ENCODE measurements around the gene PPP6R1. TPM values are rescaled to one million over a fixed set of nuclear protein-coding genes. Genes with fewer than 3 reads are reported as not detected.

PPP6R1 gene
- total and polyA plus RNA-seq, 2 donors (not counting 1 experiment from before 2014, with no cell fraction given), result 28.5 to 34.0 TPM

DNA sequence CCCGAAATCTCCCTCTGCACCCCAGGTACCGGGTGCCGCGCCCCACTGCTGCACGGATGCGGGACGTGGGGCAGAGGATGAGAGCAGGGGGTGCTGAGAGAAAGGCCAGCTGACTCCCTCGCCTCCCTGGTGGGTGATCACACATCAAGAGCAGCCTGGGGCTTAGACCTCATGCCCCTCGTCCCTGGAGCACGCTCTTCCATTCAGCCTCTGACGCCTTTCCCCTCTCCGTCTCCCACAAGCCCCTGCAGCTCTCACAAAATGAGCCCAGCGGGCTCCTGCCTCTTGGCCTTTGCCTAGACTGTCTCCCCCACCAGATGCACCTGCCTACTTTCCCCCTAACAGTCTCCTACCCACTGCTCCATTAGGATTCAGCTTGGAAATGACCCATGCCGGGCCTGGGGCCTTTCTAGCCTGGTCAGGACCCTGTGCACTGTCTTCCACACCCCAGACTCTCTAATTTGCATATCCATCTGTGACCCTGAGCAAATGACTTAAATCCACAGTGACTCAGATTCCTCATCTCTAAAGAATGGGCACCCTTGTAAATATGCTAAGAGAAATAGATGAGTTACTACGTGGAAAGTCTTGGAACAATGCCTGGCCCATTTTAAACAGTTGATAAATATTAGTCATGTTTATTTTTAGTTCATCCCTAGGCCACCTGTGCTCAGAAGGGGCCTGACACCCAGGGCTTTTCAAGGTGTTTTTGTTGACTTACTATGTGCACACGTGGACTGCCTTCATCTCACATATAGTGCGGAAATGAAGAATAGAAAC is 48.9 kb downstream of the PPP6R1 start:
- H3K27ac ChIP-seq (ENCODE audit: insufficient read depth, low read length), result peak overlapping the region; percentile 75
- H2AFZ ChIP-seq (ENCODE audit: low read length), result no peak overlapping the region
- peak; percentile 94 to 98 for DNase-seq (ENCODE audit: low read depth in 2 of 2)
- H3K79me2 ChIP-seq (ENCODE audit: control insufficient read depth, insufficient read depth, low read length), result no peaks in the 10 kb centered on the region
- no peaks in the 10 kb centered on the region for H3K9me3 ChIP-seq (ENCODE audit: control insufficient read depth, insufficient read depth, low read depth, low read length)
- H4K20me1 ChIP-seq (ENCODE audit: control insufficient read depth, extremely low read depth, insufficient read depth, low read length), result no peaks in the 10 kb centered on the region
- TF ChIP-seq EZH2 (IDR thresholded peaks at IDR 0.05; ENCODE audit: low read length, missing control alignments), result no peak
- no peak for TF ChIP-seq CTCF (conservative IDR thresholded peaks at IDR 0.05 in 1 of 2, IDR thresholded peaks at IDR 0.05 in 1 of 2; ENCODE audit: low read depth in 1 of 2, low read length in 2 of 2)
- H3K4me3 ChIP-seq (replicated peaks in 1 of 4; ENCODE audit: control extremely low read depth in 1 of 4, insufficient read depth in 1 of 4, low read depth in 3 of 4, low read length in 4 of 4), result no peak overlapping the region
- H3K4me1 ChIP-seq (ENCODE audit: control insufficient read depth, extremely low read depth, insufficient read depth, low read length), result peaks cover 17% of the 10 kb centered on the region
- H3K27me3 ChIP-seq (ENCODE audit: control insufficient read depth, insufficient read depth, low read length), result no peaks in the 10 kb centered on the region
- no peak overlapping the region for H3K9ac ChIP-seq (ENCODE audit: insufficient read depth, low read length)
- peak overlapping the region; percentile 6 for H3K4me2 ChIP-seq (ENCODE audit: extremely low read depth, insufficient read depth, low read length)
- H3K36me3 ChIP-seq (ENCODE audit: control insufficient read depth, insufficient read depth, low read length), result no peaks in the 10 kb centered on the region

DNA sequence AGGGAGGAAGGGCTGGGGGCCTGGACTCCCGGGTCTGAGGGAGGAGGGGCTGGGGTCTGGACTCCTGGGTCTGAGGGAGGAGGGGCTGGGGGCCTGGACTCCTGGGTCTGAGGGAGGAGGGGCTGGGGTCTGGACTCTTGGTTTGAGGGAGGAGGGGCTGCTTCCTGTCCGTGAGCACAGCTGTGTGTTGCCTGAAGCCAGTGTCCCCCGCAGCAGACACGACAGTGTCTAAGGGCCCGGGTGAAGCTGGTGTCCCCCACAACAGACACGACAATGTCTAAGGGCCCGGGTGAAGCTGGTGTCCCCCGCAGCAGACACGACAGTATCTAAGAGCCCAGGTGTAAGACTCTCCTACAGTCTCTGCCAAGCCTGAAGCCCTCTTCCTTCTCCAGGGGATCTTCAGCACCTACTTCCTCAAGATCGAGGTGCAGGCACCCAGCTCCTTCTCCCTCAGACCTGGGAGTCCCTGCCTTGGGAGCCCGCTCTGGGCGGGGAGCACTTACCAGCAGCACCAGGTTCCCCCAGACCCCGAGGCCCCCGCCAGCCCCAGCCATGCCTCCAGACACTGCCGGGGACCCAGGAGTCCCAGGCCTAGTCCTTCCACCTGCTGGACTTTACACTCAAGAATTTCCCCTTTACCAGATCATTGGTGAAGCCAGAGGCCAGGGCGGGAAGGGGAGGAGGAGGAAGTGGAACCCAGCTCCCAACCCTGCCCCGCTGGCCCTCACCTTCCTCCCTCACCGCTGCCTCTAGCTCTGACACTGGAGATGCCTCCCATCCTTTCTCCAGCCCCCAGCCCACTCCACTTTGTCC is 49.7 kb downstream of the PPP6R1 start, which contains the start of gene PTPRH:
Gene PTPRH, minus strand, starts transcription at position 622 of the 813 bp plus-strand sequence. Its CDS starts 68 bp downstream, at position 554.
- TF ChIP-seq CTCF (conservative IDR thresholded peaks at IDR 0.05 in 1 of 2, IDR thresholded peaks at IDR 0.05 in 1 of 2; ENCODE audit: low read depth in 1 of 2, low read length in 2 of 2), result no peak
- TF ChIP-seq EZH2 (IDR thresholded peaks at IDR 0.05; ENCODE audit: low read length, missing control alignments), result no peak
- no peak within 1 kb of the TSS for H3K4me3 ChIP-seq (replicated peaks in 1 of 4; ENCODE audit: control extremely low read depth in 1 of 4, insufficient read depth in 1 of 4, low read depth in 3 of 4, low read length in 4 of 4)
- H3K27ac ChIP-seq (ENCODE audit: insufficient read depth, low read length), result peak within 1 kb of the TSS; percentile 75
- no peaks in the 10 kb centered on the region for H4K20me1 ChIP-seq (ENCODE audit: control insufficient read depth, extremely low read depth, insufficient read depth, low read length)
- H2AFZ ChIP-seq (ENCODE audit: low read length), result no peak within 1 kb of the TSS
- peak within 1 kb of the TSS; percentile 6 for H3K4me2 ChIP-seq (ENCODE audit: extremely low read depth, insufficient read depth, low read length)
- H3K4me1 ChIP-seq (ENCODE audit: control insufficient read depth, extremely low read depth, insufficient read depth, low read length), result peaks cover 17% of the 10 kb centered on the region
- no peaks in the 10 kb centered on the region for H3K79me2 ChIP-seq (ENCODE audit: control insufficient read depth, insufficient read depth, low read length)
- H3K9ac ChIP-seq (ENCODE audit: insufficient read depth, low read length), result no peak within 1 kb of the TSS
- H3K27me3 ChIP-seq (ENCODE audit: control insufficient read depth, insufficient read depth, low read length), result no peaks in the 10 kb centered on the region
- DNase-seq (ENCODE audit: low read depth in 2 of 2), result no peak
- H3K9me3 ChIP-seq (ENCODE audit: control insufficient read depth, insufficient read depth, low read depth, low read length), result no peaks in the 10 kb centered on the region
- H3K36me3 ChIP-seq (ENCODE audit: control insufficient read depth, insufficient read depth, low read length), result no peaks in the 10 kb centered on the region

Measured in fibroblast of lung (primary cell).